ENCODE measurements around the gene MED27.
"Not testable (repeated sequence)": the region's sequence is repeated elsewhere in the genome, so short reads cannot be mapped to it uniquely, and the experiment has no call there.

Gene MED27

GRCh38 chr9:132059361-132059760 lies 20.3 kb downstream of the MED27 start:
- TF ChIP-seq REST (IDR thresholded peaks at IDR 0.05; ENCODE audit: insufficient replicate concordance, low read depth) (no peak), POLR2AphosphoS5 (IDR thresholded peaks at IDR 0.05; ENCODE audit: low read depth) (no peak), SPI1 (IDR thresholded peaks at IDR 0.05; ENCODE audit: borderline replicate concordance, low read depth) (no peak), GABPA (IDR thresholded peaks at IDR 0.05; ENCODE audit: low read depth) (no peak)
- TF ChIP-seq, protein P1, sequence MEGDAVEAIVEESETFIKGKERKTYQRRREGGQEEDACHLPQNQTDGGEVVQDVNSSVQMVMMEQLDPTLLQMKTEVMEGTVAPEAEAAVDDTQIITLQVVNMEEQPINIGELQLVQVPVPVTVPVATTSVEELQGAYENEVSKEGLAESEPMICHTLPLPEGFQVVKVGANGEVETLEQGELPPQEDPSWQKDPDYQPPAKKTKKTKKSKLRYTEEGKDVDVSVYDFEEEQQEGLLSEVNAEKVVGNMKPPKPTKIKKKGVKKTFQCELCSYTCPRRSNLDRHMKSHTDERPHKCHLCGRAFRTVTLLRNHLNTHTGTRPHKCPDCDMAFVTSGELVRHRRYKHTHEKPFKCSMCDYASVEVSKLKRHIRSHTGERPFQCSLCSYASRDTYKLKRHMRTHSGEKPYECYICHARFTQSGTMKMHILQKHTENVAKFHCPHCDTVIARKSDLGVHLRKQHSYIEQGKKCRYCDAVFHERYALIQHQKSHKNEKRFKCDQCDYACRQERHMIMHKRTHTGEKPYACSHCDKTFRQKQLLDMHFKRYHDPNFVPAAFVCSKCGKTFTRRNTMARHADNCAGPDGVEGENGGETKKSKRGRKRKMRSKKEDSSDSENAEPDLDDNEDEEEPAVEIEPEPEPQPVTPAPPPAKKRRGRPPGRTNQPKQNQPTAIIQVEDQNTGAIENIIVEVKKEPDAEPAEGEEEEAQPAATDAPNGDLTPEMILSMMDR (IDR thresholded peaks at IDR 0.05; ENCODE audit: insufficient read depth, low read length), result no peak
- no peak overlapping the region for H3K4me3 ChIP-seq (replicated peaks; ENCODE audit: insufficient read depth, low read length)
- no peak for DNase-seq (ENCODE audit: low read depth in 1 of 2, low spot score in 1 of 2)
- no peaks in the 10 kb centered on the region for H3K27me3 ChIP-seq (ENCODE audit: insufficient read depth, poor library complexity, severe bottlenecking)
- H3K27ac ChIP-seq (replicated peaks), result no peak overlapping the region

GRCh38 chr9:132058226-132058625 lies 21.4 kb downstream of the MED27 start:
- H3K27me3 ChIP-seq (ENCODE audit: insufficient read depth, poor library complexity, severe bottlenecking); H3K27ac ChIP-seq (replicated peaks); DNase-seq (ENCODE audit: low read depth in 1 of 2, low spot score in 1 of 2); H3K4me3 ChIP-seq (replicated peaks; ENCODE audit: insufficient read depth, low read length): not testable (repeated sequence)

DNA sequence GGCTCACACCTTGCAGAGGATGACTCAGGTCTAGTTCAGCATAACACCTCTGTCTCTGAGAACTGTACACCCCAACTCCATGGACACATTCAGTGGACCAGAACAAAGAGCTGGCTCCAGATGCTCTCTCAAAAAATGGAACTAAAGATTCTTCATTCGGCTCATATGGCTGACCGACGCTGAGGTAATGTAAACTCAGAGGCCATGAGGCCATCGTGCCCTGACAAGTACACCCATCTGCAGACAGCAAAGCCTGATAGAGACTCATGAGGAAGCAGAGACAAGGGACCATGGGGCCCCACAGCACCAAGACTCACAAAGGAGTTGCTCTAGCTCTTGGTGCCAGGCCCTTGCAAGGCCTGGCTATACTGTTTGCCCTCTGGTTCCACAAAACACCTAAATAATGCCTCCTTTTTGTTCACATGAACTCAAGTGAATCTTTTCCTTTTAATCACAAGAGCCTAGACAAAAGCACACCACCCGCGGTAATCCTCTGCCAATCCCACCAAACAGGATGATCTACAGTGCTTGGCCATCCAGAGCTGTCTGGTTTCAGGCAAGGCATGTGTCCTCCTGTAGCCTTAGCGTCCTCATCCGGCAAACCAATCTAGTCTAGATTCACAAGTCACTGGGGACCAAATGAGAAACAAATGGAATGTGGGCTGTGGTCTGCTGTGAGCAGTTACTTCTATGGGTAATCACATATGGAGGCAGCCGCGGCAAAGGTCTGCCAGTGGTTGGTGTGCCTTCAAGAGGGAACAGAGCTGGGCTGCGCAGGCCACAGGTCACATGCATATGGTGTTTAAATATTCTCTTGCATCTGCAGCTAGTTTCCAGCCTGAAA lies 22.7 kb downstream of the MED27 start:
- Histone ChIP-seq H3K4me3 (replicated peaks; ENCODE audit: insufficient read depth, low read length) (no peak overlapping the region), H3K27me3 (ENCODE audit: insufficient read depth, poor library complexity, severe bottlenecking) (no peaks in the 10 kb centered on the region), H3K27ac (replicated peaks) (no peak overlapping the region)
- TF ChIP-seq POLR2AphosphoS5 (IDR thresholded peaks at IDR 0.05; ENCODE audit: low read depth) (no peak), GABPA (IDR thresholded peaks at IDR 0.05; ENCODE audit: low read depth) (no peak), REST (IDR thresholded peaks at IDR 0.05; ENCODE audit: insufficient replicate concordance, low read depth) (no peak), SPI1 (IDR thresholded peaks at IDR 0.05; ENCODE audit: borderline replicate concordance, low read depth) (no peak)
- TF ChIP-seq, protein P1 (IDR thresholded peaks at IDR 0.05; ENCODE audit: insufficient read depth, low read length), result no peak
- no peak for DNase-seq (ENCODE audit: low read depth in 1 of 2, low spot score in 1 of 2)

- TF ChIP-seq REST (IDR thresholded peaks at IDR 0.05; ENCODE audit: insufficient replicate concordance, low read depth) (no peak), SPI1 (IDR thresholded peaks at IDR 0.05; ENCODE audit: borderline replicate concordance, low read depth) (no peak), POLR2AphosphoS5 (IDR thresholded peaks at IDR 0.05; ENCODE audit: low read depth) (no peak), GABPA (IDR thresholded peaks at IDR 0.05; ENCODE audit: low read depth) (no peak)
- TF ChIP-seq, protein P1 (IDR thresholded peaks at IDR 0.05; ENCODE audit: insufficient read depth, low read length), result no peak
- H3K4me3 ChIP-seq (replicated peaks; ENCODE audit: insufficient read depth, low read length), result no peak overlapping the region
- no peak for DNase-seq (ENCODE audit: low read depth in 1 of 2, low spot score in 1 of 2)
- no peaks in the 10 kb centered on the region for H3K27me3 ChIP-seq (ENCODE audit: insufficient read depth, poor library complexity, severe bottlenecking)
- H3K27ac ChIP-seq (replicated peaks), result no peak overlapping the region
These were observed 23.9 kb downstream of the MED27 start for GRCh38 chr9:132055756-132056155.

Measured in HL-60 (cell line).